ENCODE data around the gene CDK14.
"Not testable (repeated sequence)": the region's sequence is repeated elsewhere in the genome, so short reads cannot be mapped to it uniquely, and the experiment has no call there.

The CDK14 gene

DNA sequence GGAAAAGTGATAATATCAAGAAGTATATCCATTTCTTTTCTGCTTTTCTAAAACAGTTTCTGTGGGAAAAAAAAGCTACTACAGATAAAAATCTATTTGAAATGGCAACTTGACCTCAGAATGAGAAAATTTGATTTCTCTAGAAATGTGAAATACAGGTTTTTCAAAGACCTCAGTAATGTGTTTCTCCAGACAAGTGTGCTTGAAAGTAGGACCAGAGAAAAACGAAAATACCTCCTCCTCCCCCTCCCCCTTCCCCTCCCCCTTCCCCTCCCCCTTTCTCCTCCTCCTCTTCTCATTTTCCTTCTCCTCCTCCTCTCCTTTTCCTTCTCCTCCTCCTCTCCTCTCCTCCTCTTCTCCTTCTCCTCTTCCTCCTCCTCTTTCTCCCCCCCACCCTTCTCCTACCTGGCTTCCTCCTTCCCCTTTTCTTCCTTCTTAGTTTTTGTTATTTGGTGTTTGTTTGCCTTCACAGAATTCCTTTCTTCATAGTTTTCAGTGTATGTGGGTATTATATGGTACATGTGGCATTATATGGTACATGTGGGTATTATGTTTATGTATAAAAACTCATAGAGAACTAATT lies 179.4 kb downstream of the CDK14 start:
- no peak overlapping the region for H3K4me3 ChIP-seq
- H3K27me3 ChIP-seq (ENCODE audit: low read depth): no peaks in the 10 kb centered on the region
- no peaks in the 10 kb centered on the region for H3K36me3 ChIP-seq (replicated peaks)
- in situ Hi-C loops (cut with MboI; ENCODE audit: low sequenced_read_pairs): no loop called here
- no peaks in the 10 kb centered on the region for H3K9me3 ChIP-seq
- H3K4me1 ChIP-seq: no peaks in the 10 kb centered on the region
- DNase-seq (ENCODE audit: low spot score in 2 of 2): no peak

DNA sequence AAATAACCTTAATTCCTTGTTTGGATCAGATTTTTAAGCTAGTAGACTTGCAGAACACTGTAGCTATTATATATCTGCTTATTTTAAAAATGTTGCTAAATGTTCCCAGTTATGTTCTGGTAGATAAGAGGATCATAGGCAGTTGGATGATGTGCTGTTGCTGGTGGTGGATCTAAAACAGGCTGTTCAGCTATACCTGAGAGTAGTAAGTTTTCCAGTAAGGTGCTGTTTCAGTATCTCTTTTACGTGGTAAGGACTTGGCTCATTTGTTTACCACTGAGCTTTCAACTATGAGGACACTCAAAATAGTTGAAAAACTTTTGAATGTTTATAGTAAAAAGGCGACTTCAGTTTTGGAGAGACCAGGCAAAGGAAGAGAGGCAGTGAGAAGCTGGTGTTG lies 180.9 kb downstream of the CDK14 start:
- Histone ChIP-seq H3K4me3 (no peak overlapping the region), H3K9me3 (no peaks in the 10 kb centered on the region), H3K36me3 (replicated peaks) (no peaks in the 10 kb centered on the region), H3K4me1 (no peaks in the 10 kb centered on the region), H3K27me3 (ENCODE audit: low read depth) (no peaks in the 10 kb centered on the region)
- in situ Hi-C loops (cut with MboI; ENCODE audit: low sequenced_read_pairs): no loop called here
- no peak for DNase-seq (ENCODE audit: low spot score in 2 of 2)

DNA sequence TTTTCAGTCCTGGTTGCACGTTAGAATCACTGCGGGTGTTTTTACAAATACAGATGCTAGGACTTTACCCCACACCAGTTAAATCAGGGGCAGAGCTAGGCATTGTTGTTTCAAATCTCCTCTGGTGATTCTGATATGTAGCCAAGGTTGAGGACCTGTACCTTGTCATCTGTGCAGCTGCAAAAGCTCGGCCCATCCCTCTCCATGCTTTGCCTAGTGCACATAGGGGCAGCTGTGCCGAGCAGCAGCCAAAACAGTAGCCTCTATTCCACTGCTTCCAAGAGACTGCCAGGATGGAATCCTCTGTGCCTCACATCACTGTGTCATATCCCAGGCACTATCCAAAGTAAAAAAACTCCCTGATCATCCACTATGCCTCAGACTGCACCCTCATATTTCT lies 181.3 kb downstream of the CDK14 start:
- Histone ChIP-seq H3K4me1 (no peaks in the 10 kb centered on the region), H3K27me3 (ENCODE audit: low read depth) (no peaks in the 10 kb centered on the region), H3K4me3 (no peak overlapping the region), H3K36me3 (replicated peaks) (no peaks in the 10 kb centered on the region), H3K9me3 (no peaks in the 10 kb centered on the region)
- in situ Hi-C loops (cut with MboI; ENCODE audit: low sequenced_read_pairs): no loop called here
- no peak for DNase-seq (ENCODE audit: low spot score in 2 of 2)

DNA sequence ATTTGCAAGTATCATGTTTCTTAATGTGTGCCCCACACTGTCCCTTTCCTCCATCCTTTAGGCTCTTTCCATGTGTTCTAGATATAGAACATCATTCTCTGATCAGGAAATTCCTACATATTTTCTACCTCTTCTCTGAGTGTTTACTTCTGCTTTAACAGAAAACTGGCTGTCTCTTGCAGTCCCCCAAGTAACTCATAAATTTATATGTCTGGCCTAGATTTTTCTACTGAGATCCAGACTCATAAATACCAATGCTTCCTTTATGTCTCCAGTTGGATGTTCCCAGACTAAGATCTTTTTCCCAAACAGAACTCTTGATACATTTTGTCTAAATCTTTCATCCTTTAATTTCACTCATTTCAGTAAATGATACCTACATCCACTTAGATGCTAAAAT lies 181.8 kb downstream of the CDK14 start:
- Histone ChIP-seq H3K27me3 (ENCODE audit: low read depth) (no peaks in the 10 kb centered on the region), H3K9me3 (no peaks in the 10 kb centered on the region), H3K4me3 (no peak overlapping the region), H3K4me1 (no peaks in the 10 kb centered on the region), H3K36me3 (replicated peaks) (no peaks in the 10 kb centered on the region)
- in situ Hi-C loops (cut with MboI; ENCODE audit: low sequenced_read_pairs): no loop called here
- no peak for DNase-seq (ENCODE audit: low spot score in 2 of 2)

DNA sequence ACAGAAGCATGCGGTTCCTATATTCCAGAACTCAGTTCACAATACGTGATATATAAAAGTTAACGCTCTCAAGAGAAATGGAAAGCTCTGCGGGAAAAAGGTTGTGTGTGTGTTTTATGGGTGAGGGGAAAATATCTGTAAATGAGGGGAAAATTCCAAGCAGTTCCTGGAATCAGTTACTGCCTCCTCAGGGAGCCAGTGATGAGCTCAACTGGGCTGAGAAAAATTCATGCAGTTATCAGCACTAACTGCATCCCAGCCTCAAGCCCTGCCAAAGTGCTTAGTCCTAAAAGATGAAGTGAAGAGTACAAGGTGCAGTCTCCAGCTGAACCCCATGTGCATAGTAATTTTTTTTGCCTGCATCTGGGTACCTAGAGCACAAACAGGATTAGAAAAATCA lies 191.9 kb downstream of the CDK14 start:
- Histone ChIP-seq H3K36me3 (replicated peaks) (no peaks in the 10 kb centered on the region), H3K27me3 (ENCODE audit: low read depth) (no peaks in the 10 kb centered on the region), H3K4me1 (no peaks in the 10 kb centered on the region), H3K4me3 (no peak overlapping the region), H3K9me3 (no peaks in the 10 kb centered on the region)
- in situ Hi-C loops (cut with MboI; ENCODE audit: low sequenced_read_pairs): no loop called here
- no peak for DNase-seq (ENCODE audit: low spot score in 2 of 2)

DNA sequence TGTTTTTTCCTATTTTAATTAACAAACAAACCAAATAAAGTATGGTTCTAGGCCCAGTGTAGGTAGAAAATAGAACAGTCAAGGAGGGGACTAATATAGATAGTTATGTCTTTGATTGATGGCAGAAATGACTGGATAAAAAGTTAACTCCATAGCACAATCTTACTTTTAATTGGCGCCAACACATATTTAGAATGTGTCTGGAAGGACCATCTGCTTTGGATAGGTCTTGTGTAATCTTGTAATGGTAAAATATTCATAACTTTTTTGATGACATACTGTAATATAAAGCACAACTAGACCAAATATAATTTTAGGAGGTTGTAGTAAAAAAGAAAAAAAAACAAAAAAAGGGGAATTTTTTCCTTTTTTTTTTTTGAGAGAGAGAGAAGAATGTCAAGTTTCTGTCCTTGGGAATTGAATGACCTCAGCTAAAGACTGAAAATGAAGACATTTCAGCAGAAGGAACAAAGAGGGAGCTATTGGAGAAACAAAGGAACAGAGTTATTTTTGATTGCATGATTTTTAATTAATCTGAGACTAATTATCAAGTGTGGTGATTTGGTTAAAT lies 193.7 kb downstream of the CDK14 start:
- Histone ChIP-seq H3K27me3 (ENCODE audit: low read depth) (no peaks in the 10 kb centered on the region), H3K36me3 (replicated peaks) (no peaks in the 10 kb centered on the region)
- in situ Hi-C loops (cut with MboI; ENCODE audit: low sequenced_read_pairs): no loop called here

DNA sequence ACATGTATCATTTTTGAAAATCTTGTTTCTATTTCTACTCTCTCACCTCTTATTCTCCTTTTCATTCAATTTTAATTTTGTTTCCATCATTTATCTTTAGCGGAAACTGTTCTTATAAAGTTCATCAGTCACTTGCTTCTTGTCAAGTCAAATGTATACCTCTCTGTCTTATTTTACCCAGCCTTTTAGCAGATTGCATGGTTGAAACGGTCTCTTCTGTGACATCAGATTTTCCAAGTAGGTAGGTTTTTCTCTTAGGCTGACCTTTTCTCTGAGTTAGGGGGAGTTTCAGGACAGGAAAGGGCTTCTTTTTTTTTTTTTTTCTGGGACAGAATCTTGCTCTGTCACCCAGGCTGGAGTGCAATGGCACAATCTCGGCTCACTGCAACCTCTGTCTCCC lies 195.5 kb downstream of the CDK14 start:
- H3K27me3 ChIP-seq (ENCODE audit: low read depth): no peaks in the 10 kb centered on the region
- no peak overlapping the region for H3K4me3 ChIP-seq
- H3K4me1 ChIP-seq: no peaks in the 10 kb centered on the region
- in situ Hi-C loops (cut with MboI; ENCODE audit: low sequenced_read_pairs): no loop called here
- no peaks in the 10 kb centered on the region for H3K36me3 ChIP-seq (replicated peaks)
- DNase-seq (ENCODE audit: low spot score in 2 of 2): no peak
- no peaks in the 10 kb centered on the region for H3K9me3 ChIP-seq

More for the DNA sequence above, 193.7 kb downstream of the CDK14 start:
- H3K4me3 ChIP-seq: no peak overlapping the region
- no peak for DNase-seq (ENCODE audit: low spot score in 2 of 2)
- no peaks in the 10 kb centered on the region for H3K4me1 ChIP-seq
- no peaks in the 10 kb centered on the region for H3K9me3 ChIP-seq

DNA sequence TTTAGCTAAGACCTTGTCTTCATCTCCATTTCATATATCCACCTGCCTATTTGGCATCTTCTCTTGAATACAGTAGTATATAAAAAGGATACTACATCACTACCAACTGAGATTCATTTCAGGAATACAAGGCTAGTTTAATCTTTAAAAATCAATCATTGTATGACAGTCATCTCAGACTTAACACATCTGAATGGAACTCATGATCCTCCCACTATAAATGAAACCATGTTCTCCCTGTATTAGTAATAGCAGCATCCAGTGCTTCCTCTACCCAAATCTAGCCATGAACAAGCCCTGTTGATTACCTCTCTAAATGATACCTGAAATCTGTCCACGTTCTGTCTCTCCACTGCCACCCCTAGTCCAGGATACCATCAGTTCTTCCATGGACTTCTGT lies 196.2 kb downstream of the CDK14 start:
- in situ Hi-C loops (cut with MboI; ENCODE audit: low sequenced_read_pairs): no loop called here
- H3K4me3 ChIP-seq: no peak overlapping the region
- no peaks in the 10 kb centered on the region for H3K36me3 ChIP-seq (replicated peaks)
- no peaks in the 10 kb centered on the region for H3K4me1 ChIP-seq
- no peaks in the 10 kb centered on the region for H3K27me3 ChIP-seq (ENCODE audit: low read depth)
- no peaks in the 10 kb centered on the region for H3K9me3 ChIP-seq
- DNase-seq (ENCODE audit: low spot score in 2 of 2): no peak

DNA sequence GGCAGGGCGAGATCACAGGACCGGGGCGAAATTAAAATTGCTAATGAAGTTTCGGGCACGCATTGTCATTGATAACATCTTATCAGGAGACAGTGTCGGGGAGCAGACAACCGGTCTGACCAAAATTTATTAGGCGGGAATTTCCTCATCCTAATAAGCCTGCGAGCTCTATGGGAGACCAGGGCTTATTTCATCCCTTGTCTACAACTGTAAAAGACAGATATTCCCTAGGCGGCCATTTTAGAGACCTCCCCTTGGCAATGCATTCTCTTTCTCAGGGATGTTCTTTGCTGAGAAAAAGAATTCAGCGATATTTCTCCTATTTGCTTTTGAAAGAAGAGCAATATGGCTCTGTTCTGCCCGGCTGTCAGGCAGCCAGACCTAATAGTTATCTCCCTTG lies 198.1 kb downstream of the CDK14 start:
- in situ Hi-C loops (cut with MboI; ENCODE audit: low sequenced_read_pairs); H3K27me3 ChIP-seq (ENCODE audit: low read depth); H3K4me3 ChIP-seq; H3K4me1 ChIP-seq; DNase-seq (ENCODE audit: low spot score in 2 of 2); H3K9me3 ChIP-seq; H3K36me3 ChIP-seq (replicated peaks): not testable (repeated sequence)

DNA sequence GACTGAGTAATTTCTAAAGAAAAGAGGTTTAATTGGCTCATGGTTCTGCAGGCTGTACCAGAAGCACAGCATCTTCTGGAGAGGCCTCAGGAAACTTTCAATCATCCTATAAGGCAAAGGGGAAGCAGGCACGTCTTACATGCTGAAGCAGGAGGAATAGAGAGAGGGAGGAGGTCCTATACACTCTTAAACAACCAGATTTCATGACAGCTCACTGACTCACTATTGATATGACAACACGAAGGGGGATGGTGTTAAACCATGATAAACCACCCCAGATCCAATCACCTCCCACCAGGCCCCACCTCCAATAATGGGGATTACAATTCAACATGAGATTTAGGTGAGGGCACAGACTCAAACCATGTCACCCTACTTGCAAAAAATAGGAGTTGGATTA lies 201.5 kb downstream of the CDK14 start:
- no peaks in the 10 kb centered on the region for H3K4me1 ChIP-seq
- in situ Hi-C loops (cut with MboI; ENCODE audit: low sequenced_read_pairs): no loop called here
- no peak for DNase-seq (ENCODE audit: low spot score in 2 of 2)
- no peaks in the 10 kb centered on the region for H3K9me3 ChIP-seq
- no peak overlapping the region for H3K4me3 ChIP-seq
- H3K27me3 ChIP-seq (ENCODE audit: low read depth): no peaks in the 10 kb centered on the region
- H3K36me3 ChIP-seq (replicated peaks): no peaks in the 10 kb centered on the region

DNA sequence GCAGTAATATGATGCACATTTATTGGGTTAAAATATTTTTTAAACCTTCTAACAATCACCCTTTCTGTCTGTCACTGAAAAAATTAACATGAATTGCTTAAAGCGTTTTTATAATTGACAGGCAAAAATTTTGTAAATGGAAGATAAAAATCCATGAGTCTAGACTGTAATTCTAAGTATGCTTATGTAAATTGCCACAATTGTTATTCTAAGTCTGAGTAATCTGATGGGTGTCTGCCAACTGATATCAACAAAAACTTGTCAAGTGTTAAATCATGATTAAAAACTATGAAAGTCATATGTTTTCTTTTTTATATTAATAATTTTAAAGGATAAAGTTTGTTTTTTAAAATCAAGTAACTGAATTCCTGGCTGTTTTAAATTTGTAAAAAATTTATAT lies 208.2 kb downstream of the CDK14 start:
- in situ Hi-C loops (cut with MboI; ENCODE audit: low sequenced_read_pairs): no loop called here
- Histone ChIP-seq H3K4me1 (peaks cover 7% of the 10 kb centered on the region; the same call in 1 of the 2 replicates), H3K9me3 (no peaks in the 10 kb centered on the region), H3K27me3 (ENCODE audit: low read depth) (no peaks in the 10 kb centered on the region), H3K4me3 (no peak overlapping the region), H3K36me3 (replicated peaks) (no peaks in the 10 kb centered on the region)
- DNase-seq (ENCODE audit: low spot score in 2 of 2): peak in 1 of 2 experiments; percentile 40

DNA sequence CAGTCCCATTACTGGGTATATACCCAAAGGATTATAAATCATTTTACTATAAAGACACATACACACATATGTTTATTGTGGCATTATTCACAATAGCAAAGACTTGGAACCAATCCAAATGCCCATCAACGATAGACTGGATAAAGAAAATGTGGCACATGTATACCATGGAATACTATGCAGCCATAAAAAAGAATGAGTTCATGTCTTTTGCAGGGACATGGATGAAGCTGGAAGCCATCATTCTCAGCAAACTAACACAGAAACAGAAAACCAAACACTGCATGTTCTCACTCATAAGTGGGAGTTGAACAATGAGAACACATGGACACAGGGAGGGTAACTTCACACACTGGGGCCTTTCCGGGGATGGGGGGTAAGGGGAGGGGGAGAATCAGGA lies 219.4 kb downstream of the CDK14 start:
- H3K36me3 ChIP-seq (replicated peaks); H3K4me1 ChIP-seq; H3K4me3 ChIP-seq; in situ Hi-C loops (cut with MboI; ENCODE audit: low sequenced_read_pairs); DNase-seq (ENCODE audit: low spot score in 2 of 2); H3K9me3 ChIP-seq; H3K27me3 ChIP-seq (ENCODE audit: low read depth): not testable (repeated sequence)

DNA sequence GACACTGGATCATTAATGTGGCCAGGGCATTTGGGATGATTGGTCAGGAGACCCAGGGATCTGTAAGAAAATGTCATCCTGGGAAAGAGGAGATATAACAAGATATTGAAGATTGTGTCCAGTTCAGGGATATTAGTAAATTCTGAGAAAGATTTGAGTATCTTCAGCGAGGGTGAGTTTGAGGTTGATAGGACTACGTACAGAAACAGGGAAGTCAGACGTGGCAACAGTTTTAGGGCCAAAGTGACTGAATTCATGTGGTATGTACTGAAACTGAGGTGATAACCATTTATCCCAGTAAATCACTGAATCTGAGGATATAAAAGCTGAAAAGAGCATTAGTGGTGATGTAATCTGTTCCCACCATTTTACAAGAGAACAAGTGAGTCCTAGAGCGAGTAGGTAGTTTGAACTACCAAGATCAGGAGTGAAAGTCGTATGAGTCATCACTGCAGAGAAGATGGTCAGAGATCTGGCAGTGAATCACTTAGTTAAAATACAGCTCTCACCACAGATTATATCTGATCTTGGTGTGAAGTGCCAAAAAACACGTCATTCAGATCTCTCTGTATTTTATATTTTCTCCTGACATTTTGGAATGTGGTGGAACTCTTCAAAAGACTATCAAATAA lies 220.5 kb downstream of the CDK14 start:
- H3K4me3 ChIP-seq: no peak overlapping the region
- in situ Hi-C loops (cut with MboI; ENCODE audit: low sequenced_read_pairs): no loop called here
- no peaks in the 10 kb centered on the region for H3K36me3 ChIP-seq (replicated peaks)
- peaks cover 8% of the 10 kb centered on the region; the same call in 1 of the 2 replicates for H3K4me1 ChIP-seq
- no peak for DNase-seq (ENCODE audit: low spot score in 2 of 2)
- H3K27me3 ChIP-seq (ENCODE audit: low read depth): no peaks in the 10 kb centered on the region
- no peaks in the 10 kb centered on the region for H3K9me3 ChIP-seq

DNA sequence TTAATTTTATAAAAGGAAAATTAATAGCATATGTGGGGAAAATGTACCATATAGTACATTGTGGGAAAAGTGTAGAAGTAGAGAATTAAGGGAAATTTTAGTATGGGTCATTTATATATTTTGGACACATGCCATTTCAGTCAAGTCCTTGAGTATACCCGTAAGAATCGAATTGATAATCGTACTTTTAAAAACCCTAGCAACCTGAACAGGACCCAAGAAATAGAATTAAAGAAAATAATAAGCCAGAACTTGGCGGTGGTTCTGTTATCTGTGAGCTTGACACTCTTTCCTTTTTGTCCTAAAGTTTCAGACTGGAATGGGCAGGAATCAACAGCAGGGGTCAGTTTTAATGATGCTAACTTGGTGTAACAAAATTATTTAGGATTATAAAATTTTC lies 221.0 kb downstream of the CDK14 start:
- in situ Hi-C loops (cut with MboI; ENCODE audit: low sequenced_read_pairs): no loop called here
- H3K4me1 ChIP-seq: peaks cover 8% of the 10 kb centered on the region; the same call in 1 of the 2 replicates
- DNase-seq (ENCODE audit: low spot score in 2 of 2): no peak
- no peaks in the 10 kb centered on the region for H3K27me3 ChIP-seq (ENCODE audit: low read depth)
- no peak overlapping the region for H3K4me3 ChIP-seq
- H3K9me3 ChIP-seq: no peaks in the 10 kb centered on the region
- H3K36me3 ChIP-seq (replicated peaks): no peaks in the 10 kb centered on the region

Measured in HAP-1 (cell line).